ENCODE data around the gene DISC1. TPM values are rescaled to one million over a fixed set of nuclear protein-coding genes. Genes with fewer than 3 reads are reported as not detected.
"Not testable (repeated sequence)": the region's sequence is repeated elsewhere in the genome, so short reads cannot be mapped to it uniquely, and the experiment has no call there.

Gene DISC1
- total RNA-seq, 2 experiments from 2014 or later: 3.5 to 5.0 TPM

DNA sequence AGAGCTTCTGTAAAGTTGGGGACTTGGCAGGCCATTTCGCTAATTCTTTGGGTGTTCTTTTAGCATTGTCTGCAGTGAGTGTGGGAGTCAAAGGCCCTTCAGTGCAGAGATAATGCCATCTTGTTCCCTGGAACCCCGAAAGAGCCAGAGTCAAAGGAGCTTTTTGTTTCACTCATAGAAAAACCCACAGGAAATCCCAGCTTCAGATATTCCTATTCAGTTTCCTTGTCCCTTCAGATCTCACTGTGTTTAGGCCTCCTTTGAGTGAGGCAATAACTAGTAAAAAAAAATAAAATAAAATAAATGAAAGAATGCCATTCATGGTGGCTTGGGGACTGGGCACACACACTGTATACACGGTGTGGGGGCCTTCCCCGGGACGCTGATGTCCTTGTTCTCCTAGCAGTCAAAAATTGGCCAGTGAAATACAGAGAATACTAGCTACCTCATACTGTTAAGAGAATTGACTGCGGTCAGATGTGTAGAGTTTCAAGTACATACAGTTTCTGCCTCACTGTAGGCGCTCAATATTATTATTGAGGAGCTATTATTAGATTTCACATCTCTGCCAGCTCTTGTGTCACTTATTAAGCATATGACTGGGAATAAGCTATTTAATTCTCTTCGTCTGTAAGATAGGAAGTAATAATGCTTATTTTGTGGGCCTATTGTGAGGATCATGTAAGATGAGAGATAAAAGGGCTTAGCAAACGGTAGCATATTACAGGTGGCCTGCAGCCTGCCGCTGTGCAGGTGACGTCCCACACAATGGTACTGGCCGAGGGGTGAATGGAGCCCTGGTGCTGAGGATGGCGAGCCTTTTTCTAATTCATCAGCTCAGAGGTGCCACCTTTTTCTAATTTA lies 16.7 kb downstream of the DISC1 start:
- Mint-ChIP-seq H3K27me3 (no peaks in the 10 kb centered on the region), H3K4me1 (ENCODE audit: low read depth) (peaks cover 11% of the 10 kb centered on the region), H3K27ac (no peak overlapping the region), H3K36me3 (ENCODE audit: low read depth) (peaks cover 5% of the 10 kb centered on the region), H3K9me3 (peaks cover 1% of the 10 kb centered on the region), H3K4me3 (no peak overlapping the region)
- DNase-seq (no peak), ATAC-seq (no peak)
- ChIA-PET POLR2A (interaction anchor here (0.6 kb wide), 1 partner anchor 338 kb away, joined by 4 read pairs; no protein-coding TSS in a partner anchor), CTCF (interaction anchor here (1.0 to 1.2 kb wide), 2 partner anchors 24 to 26 kb away, joined by 3 read pairs; no protein-coding TSS in a partner anchor)
- intact Hi-C loops (cut with micrococcal nuclease): no loop called here
- TF ChIP-seq, protein P1, sequence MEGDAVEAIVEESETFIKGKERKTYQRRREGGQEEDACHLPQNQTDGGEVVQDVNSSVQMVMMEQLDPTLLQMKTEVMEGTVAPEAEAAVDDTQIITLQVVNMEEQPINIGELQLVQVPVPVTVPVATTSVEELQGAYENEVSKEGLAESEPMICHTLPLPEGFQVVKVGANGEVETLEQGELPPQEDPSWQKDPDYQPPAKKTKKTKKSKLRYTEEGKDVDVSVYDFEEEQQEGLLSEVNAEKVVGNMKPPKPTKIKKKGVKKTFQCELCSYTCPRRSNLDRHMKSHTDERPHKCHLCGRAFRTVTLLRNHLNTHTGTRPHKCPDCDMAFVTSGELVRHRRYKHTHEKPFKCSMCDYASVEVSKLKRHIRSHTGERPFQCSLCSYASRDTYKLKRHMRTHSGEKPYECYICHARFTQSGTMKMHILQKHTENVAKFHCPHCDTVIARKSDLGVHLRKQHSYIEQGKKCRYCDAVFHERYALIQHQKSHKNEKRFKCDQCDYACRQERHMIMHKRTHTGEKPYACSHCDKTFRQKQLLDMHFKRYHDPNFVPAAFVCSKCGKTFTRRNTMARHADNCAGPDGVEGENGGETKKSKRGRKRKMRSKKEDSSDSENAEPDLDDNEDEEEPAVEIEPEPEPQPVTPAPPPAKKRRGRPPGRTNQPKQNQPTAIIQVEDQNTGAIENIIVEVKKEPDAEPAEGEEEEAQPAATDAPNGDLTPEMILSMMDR (IDR thresholded peaks at IDR 0.05): no peak

DNA sequence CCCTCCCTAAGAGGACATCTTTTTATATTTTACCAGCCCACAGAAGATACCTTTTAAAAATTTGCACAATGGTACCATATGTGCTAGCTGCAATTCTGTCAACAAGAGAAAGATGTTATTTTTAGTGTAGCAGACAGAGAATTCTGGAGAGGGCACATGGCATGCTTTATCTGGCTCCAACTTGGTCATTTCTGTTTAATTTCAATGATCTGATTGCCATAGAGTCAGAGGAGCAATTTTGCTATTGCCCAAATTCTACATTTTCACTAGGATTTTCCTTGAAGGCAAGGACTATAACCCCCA lies 17.3 kb downstream of the DISC1 start:
- peaks cover 6% of the 10 kb centered on the region for H3K4me1 Mint-ChIP-seq (ENCODE audit: low read depth)
- H3K9me3 Mint-ChIP-seq: peaks cover 1% of the 10 kb centered on the region
- TF ChIP-seq, protein P1 (IDR thresholded peaks at IDR 0.05): no peak
- POLR2A ChIA-PET: no interaction called here
- peaks cover 5% of the 10 kb centered on the region for H3K36me3 Mint-ChIP-seq (ENCODE audit: low read depth)
- H3K27ac Mint-ChIP-seq: no peak overlapping the region
- DNase-seq (no peak), ATAC-seq (no peak)
- H3K4me3 Mint-ChIP-seq: no peak overlapping the region
- intact Hi-C loops (cut with micrococcal nuclease): no loop called here
- CTCF ChIA-PET: interaction anchor here (1.0 to 1.2 kb wide), 2 partner anchors 23 to 26 kb away, joined by 3 read pairs; no protein-coding TSS in a partner anchor
- H3K27me3 Mint-ChIP-seq: no peaks in the 10 kb centered on the region

DNA sequence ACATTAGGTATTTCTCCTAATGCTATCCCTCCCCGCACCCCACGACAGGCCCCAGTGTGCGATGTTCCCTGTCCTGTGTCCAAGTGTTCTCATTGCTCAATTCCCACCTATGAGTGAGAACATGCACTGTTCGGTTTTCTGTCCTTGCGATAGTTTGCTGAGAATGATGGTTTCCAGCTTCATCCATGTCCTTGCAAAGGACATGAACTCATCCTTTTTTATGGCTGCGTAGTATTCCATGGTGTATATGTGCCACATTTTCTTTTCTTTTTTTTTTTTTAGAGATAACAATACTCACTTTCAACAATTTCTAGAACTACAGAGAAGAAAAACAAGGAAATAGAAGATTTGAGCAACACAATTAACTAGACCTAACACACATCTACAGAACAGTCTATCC lies 19.0 kb downstream of the DISC1 start:
- POLR2A ChIA-PET; H3K4me3 Mint-ChIP-seq; intact Hi-C loops (cut with micrococcal nuclease); H3K27ac Mint-ChIP-seq; H3K36me3 Mint-ChIP-seq (ENCODE audit: low read depth); H3K27me3 Mint-ChIP-seq; H3K9me3 Mint-ChIP-seq; DNase-seq; ATAC-seq: not testable (repeated sequence)
- peaks cover 18% of the 10 kb centered on the region for H3K4me1 Mint-ChIP-seq (ENCODE audit: low read depth)
- CTCF ChIA-PET: interaction anchor here (0.8 to 1.2 kb wide), 2 partner anchors 14 to 23 kb away, joined by 3 to 4 read pairs; no protein-coding TSS in a partner anchor

DNA sequence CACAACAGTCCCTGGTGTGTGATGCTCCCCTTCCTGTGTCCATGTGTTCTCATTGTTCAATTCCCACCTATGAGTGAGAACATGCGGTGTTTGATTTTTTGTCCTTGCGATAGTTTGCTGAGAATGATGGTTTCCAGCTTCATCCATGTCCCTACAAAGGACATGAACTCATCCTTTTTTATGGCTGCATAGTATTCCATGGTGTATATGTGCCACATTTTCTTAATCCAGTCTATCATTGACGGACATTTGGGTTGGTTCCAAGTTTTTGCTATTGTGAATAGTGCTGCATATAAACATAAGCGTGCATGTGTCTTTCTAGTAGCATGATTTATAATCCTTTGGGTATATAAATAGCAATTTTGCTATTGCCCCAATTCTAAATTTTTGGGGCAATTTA lies 19.6 kb downstream of the DISC1 start:
- CTCF ChIA-PET: interaction anchor here (1.2 kb wide), 1 partner anchor 15 kb away, joined by 4 read pairs; no protein-coding TSS in a partner anchor
- H3K9me3 Mint-ChIP-seq; H3K27ac Mint-ChIP-seq; H3K36me3 Mint-ChIP-seq (ENCODE audit: low read depth); ATAC-seq; intact Hi-C loops (cut with micrococcal nuclease); DNase-seq; H3K27me3 Mint-ChIP-seq; POLR2A ChIA-PET; H3K4me3 Mint-ChIP-seq: not testable (repeated sequence)
- peaks cover 18% of the 10 kb centered on the region for H3K4me1 Mint-ChIP-seq (ENCODE audit: low read depth)

DNA sequence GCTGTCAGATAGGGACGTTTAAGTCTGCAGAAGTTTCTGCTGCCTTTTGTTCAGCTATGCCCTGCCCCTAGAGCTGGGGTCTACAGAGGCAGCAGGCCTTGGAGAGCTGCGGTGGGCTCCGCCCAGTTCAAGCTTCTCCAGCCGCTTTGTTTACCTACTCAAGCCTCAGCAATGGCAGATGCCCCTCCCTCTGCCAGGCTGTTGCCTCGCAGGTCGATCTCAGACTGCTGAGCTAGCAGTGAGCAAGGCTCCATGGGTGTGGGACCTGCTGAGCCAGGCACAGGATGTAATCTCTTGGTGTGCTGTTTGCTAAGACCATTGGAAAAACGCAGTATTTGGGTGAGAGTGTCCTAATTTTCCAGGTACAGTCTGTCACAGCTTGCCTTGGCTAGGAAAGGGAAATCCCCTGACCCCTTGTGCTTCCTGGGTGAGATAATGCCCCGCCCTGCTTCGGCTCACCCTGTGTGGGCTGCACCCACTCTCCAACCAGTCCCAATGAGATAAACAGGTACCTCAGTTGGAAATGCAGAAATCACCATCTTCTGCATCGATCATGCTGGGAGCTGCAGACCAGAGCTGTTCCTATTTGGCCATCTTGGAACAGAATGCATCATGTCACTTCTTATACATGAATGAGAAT lies 25.2 kb downstream of the DISC1 start:
- H3K4me3 Mint-ChIP-seq: not testable (repeated sequence)

DNA sequence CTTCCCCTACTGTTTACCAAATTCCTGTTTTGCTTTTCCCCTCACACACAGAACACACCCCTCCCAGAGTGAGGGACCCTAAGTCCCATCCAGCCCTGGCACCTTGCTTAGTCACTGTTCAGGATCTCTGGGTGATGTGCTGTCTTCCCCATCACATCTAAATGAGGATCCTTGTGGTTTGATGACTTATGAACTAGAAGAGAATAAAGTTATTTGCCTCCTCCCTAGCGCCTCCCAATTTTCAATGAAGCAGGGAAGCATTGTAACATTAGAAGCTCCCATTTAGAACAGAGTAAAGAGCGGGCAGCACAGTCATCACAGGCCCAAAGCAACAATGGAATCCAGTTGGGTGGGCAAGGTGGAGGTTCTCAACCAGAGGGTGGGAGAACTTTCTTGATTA lies 27.0 kb downstream of the DISC1 start:
- Mint-ChIP-seq H3K27ac (no peak overlapping the region), H3K4me3 (no peak overlapping the region), H3K36me3 (ENCODE audit: low read depth) (peaks cover 5% of the 10 kb centered on the region), H3K27me3 (no peaks in the 10 kb centered on the region), H3K4me1 (ENCODE audit: low read depth) (peaks cover 39% of the 10 kb centered on the region), H3K9me3 (peaks cover 10% of the 10 kb centered on the region)
- intact Hi-C loops (cut with micrococcal nuclease): no loop called here
- ChIA-PET POLR2A (interaction anchor here (0.8 kb wide), 1 partner anchor 27 kb away, joined by 3 read pairs; no protein-coding TSS in a partner anchor), CTCF (no interaction called here)
- ATAC-seq: no peak
- no peak for DNase-seq
- TF ChIP-seq, protein P1 (IDR thresholded peaks at IDR 0.05): no peak

More for the DNA sequence above, 25.2 kb downstream of the DISC1 start:
- ATAC-seq; CTCF ChIA-PET; H3K27me3 Mint-ChIP-seq; POLR2A ChIA-PET; H3K9me3 Mint-ChIP-seq; DNase-seq; H3K36me3 Mint-ChIP-seq (ENCODE audit: low read depth); H3K27ac Mint-ChIP-seq; intact Hi-C loops (cut with micrococcal nuclease): not testable (repeated sequence)
- peaks cover 34% of the 10 kb centered on the region for H3K4me1 Mint-ChIP-seq (ENCODE audit: low read depth)

Measured in activated CD8-positive, alpha-beta T cell treated with anti-CD3 and anti-CD28 coated beads for 36 hours (primary cell).